Breast epithelium (tissue), 3 donors: Measurements from ENCODE around the gene ABCC12.

Experiments used
- POLR2A ChIP-seq: fragments of 450-650 bp; IDR thresholded peaks from one replicate; pipeline ENCODE4 v1.6.1; 2016; ENCODE audit warnings: antibody characterized with exemption, mild to moderate bottlenecking, moderate library complexity
- POLR2AphosphoS5 ChIP-seq, 3 donors: sonication (generic); formaldehyde crosslinking; IDR thresholded peaks; one replicate each; pipeline ENCODE4 v1.6.1; 2017; ENCODE audit warnings: antibody characterized with exemption in 3 of 3
- TF ChIP-seq, protein P1 (sequence below), 3 donors: fragments of 450-650 bp; IDR thresholded peaks; one replicate each; pipeline ENCODE4 v1.5.1; 2016 to 2017; ENCODE audit warnings: antibody characterized with exemption in 3 of 3, mild to moderate bottlenecking in 3 of 3, moderate library complexity in 3 of 3

DNA sequence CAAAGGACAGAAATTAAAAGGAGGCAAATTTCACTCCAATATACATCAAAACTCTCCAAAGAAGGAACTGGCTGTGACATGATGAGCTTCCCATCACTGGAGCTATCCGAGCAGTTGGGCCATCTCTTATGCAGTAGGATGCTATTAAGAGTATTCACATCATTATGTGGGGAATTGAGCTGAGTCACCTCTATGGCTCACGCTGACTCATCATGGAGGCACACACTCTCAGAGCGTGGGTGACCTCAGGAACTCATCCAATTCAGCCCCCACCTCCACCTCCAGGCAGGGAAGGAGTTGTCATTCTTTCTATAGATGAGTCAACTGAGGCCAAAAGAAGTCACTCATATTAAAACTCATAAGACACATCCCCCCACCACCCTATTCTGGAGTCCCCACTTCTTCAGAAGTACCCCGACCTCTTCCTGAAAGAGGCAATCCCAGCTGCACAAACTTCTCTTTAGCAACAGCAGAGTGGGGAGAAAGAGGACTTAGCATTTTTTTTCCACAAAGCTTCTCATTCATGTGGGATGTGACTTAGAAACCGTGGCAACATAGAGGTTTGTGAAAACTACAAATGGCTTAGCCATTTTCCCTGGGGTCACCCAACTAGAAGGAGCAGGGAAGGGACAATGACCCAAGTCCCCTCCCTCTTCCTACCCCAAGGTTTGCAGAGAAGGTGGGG, 32.5 kb downstream of the ABCC12 start:
- TF ChIP-seq, protein P1, sequence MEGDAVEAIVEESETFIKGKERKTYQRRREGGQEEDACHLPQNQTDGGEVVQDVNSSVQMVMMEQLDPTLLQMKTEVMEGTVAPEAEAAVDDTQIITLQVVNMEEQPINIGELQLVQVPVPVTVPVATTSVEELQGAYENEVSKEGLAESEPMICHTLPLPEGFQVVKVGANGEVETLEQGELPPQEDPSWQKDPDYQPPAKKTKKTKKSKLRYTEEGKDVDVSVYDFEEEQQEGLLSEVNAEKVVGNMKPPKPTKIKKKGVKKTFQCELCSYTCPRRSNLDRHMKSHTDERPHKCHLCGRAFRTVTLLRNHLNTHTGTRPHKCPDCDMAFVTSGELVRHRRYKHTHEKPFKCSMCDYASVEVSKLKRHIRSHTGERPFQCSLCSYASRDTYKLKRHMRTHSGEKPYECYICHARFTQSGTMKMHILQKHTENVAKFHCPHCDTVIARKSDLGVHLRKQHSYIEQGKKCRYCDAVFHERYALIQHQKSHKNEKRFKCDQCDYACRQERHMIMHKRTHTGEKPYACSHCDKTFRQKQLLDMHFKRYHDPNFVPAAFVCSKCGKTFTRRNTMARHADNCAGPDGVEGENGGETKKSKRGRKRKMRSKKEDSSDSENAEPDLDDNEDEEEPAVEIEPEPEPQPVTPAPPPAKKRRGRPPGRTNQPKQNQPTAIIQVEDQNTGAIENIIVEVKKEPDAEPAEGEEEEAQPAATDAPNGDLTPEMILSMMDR (IDR thresholded peaks at IDR 0.05), result no peak
- TF ChIP-seq POLR2AphosphoS5 (IDR thresholded peaks at IDR 0.05) (no peak), POLR2A (no peak)
